HG03354 (cell line): ENCODE data around the gene MCF2L.
"Not testable (repeated sequence)": the region's sequence is repeated elsewhere in the genome, so short reads cannot be mapped to it uniquely, and the experiment has no call there.

Experiments used
- ATAC-seq: cut with Tn5 transposase; IDR thresholded peaks from one replicate; pipeline ENCODE4 v1.9.1; 2021; ENCODE audit warnings: mild to moderate bottlenecking; ENCODE audit not compliant: unreplicated experiment, poor library complexity, severe bottlenecking

Gene MCF2L

GRCh38 chr13:113027095-113027494 lies 58.1 kb downstream of the MCF2L start:
- no peak for ATAC-seq

- ATAC-seq: no peak
Measured at GRCh38 chr13:113027566-113027965, 58.6 kb downstream of the MCF2L start.

- ATAC-seq: no peak
Measured at GRCh38 chr13:113028336-113029060, 59.5 kb downstream of the MCF2L start.

GRCh38 chr13:113029061-113029445 lies 60.0 kb downstream of the MCF2L start:
- no peak for ATAC-seq

- ATAC-seq: no peak
Measured at GRCh38 chr13:113029487-113030258, 60.7 kb downstream of the MCF2L start.

GRCh38 chr13:113030259-113030640 lies 61.2 kb downstream of the MCF2L start:
- not testable (repeated sequence) for ATAC-seq

- no peak for ATAC-seq
Measured at GRCh38 chr13:113031465-113031864, 62.5 kb downstream of the MCF2L start.

- ATAC-seq: no peak
Measured at GRCh38 chr13:113032291-113032690, 63.3 kb downstream of the MCF2L start.

- ATAC-seq: no peak
Measured at GRCh38 chr13:113033054-113033850, 64.2 kb downstream of the MCF2L start.

GRCh38 chr13:113034451-113035212 lies 65.6 kb downstream of the MCF2L start:
- ATAC-seq: no peak

GRCh38 chr13:113035213-113035800 lies 66.3 kb downstream of the MCF2L start:
- ATAC-seq: no peak

GRCh38 chr13:113036401-113036800 lies 67.4 kb downstream of the MCF2L start:
- no peak for ATAC-seq

- no peak for ATAC-seq
Measured at GRCh38 chr13:113040031-113040430, 71.0 kb downstream of the MCF2L start.

GRCh38 chr13:113040597-113041292 lies 71.7 kb downstream of the MCF2L start:
- no peak for ATAC-seq

- no peak for ATAC-seq
Measured at GRCh38 chr13:113041293-113041690, 72.3 kb downstream of the MCF2L start.

- no peak for ATAC-seq
Measured at GRCh38 chr13:113041896-113042295, 72.9 kb downstream of the MCF2L start.

GRCh38 chr13:113042456-113042855 lies 73.4 kb downstream of the MCF2L start:
- ATAC-seq: no peak

GRCh38 chr13:113043001-113043630 lies 74.1 kb downstream of the MCF2L start:
- no peak for ATAC-seq
